ENCODE measurements around the gene KLHL25.

Gene KLHL25

DNA sequence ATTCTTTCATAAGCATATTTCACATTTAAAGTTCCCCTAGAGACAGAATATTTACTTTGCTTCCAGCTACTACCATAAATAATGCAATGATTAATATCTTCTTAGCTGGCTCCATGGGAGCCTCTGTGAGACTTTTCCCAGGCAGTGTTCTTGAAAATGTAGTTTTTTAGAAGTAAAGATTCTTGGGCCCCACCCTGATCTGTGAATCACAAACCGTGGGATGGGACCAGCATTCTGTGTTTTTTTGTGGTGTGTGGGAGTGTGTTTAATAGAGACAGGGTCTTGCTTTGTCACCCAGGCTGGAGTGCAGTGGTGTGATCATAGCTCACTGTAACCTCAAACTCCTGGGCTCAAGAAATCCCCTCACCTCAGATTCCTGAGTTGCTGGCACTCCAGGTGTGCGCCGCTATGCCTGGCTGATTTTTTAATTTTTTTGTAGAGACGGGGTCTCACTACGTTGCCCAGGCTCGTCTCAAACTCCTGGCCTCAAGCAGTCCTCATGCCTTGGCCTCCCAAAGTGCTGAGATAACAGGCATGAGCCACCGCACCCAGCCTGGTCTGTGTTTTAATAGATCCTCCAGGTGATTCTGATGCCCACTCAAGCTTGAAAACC, 83.0 kb downstream of the KLHL25 start:
- no peak for DNase-seq (ENCODE audit: low spot score)

DNA sequence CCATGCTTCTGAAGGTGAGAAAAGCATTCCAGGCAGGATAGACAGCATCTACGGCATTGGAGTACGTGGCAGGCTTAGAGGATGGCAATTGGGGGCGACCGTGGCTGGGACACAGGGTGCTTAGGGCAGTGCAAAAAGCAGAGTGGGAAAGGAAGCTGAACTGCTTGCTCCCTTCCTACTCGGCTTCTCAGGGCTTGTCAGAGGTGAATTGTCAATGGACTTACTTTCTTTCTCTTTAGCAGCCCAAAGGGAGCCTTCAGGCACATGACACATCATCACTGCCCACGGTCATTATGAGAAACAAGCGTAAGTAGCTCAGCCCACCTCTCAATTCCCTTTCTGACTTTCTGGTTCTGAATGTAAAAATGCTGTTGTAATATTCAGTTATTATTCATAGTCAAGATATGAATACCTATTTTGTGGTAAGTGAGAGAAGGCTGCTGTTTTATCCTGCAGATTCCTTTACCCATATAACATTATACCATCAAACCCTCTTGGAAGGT, 84.3 kb downstream of the KLHL25 start:
- peak; percentile 83 for DNase-seq (ENCODE audit: low spot score)

Data from activated CD4-positive, alpha-beta T cell treated with anti-CD3 and anti-CD28 coated beads, Interleukin-2, Interleukin-4, amounts not matched to agents 100 ng/mL and 50 ng/mL, durations not matched to agents 16 hours and 8 hours (primary cell).